ENCODE data around the gene TFCP2L1. TPM values are rescaled to one million over a fixed set of nuclear protein-coding genes. Genes with fewer than 3 reads are reported as not detected.

The TFCP2L1 gene
- total and polyA plus RNA-seq, 2 experiments from 2014 or later, result 0.94 to 6.4 TPM

GRCh38 chr2:121196132-121196848 is 88.7 kb downstream of the TFCP2L1 start (continued):
- TF ChIP-seq REST (IDR thresholded peaks at IDR 0.05; ENCODE audit: unreplicated experiment) (no peak), ETS1 (IDR thresholded peaks at IDR 0.05) (no peak), CTCF (conservative IDR thresholded peaks at IDR 0.05; ENCODE audit: low read depth in 2 of 2) (no peak)

DNA sequence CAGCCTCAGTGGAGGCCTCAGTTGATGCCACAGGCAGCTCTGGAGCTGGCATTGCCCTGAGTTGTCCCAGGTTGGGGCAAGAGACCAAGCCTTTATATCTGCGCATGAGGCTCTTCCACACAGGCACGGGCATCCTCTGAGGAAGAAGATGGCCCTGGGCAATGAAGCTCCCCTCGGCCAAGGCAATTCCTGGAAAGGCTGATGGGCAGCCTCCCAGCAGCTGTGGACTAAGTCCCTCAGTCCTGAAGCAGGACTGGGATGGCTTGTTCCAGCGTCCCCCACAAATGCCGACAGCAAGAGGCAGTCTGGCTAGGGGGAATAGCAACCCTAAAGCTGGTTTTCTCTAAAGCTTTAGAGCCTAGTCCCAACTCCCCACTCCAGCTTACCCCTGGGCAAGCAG is 90.0 kb downstream of the TFCP2L1 start:
- H3K4me1 ChIP-seq (ENCODE audit: insufficient read depth), result no peaks in the 10 kb centered on the region
- no peaks in the 10 kb centered on the region for H3K9me2 ChIP-seq (ENCODE audit: insufficient read depth)
- DNase-seq (ENCODE audit: low spot score), result no peak
- no peak for ATAC-seq
- no peak for TF ChIP-seq POLR2AphosphoS5 (IDR thresholded peaks at IDR 0.05; ENCODE audit: low read depth)
- TF ChIP-seq ZNF331 (CRISPR knock-in tag; IDR thresholded peaks at IDR 0.05; ENCODE audit: low read depth), result no peak
- TF ChIP-seq CREB1 (CRISPR knock-in tag; IDR thresholded peaks at IDR 0.05; ENCODE audit: low read depth), result no peak
- H3K27ac ChIP-seq (ENCODE audit: low read depth), result no peak overlapping the region
- Mint-ChIP-seq H3K27me3 (ENCODE audit: insufficient read depth, low read depth, poor library complexity) (peaks cover 15% of the 10 kb centered on the region), H3K36me3 (ENCODE audit: low read depth) (no peaks in the 10 kb centered on the region), H3K4me1 (peaks cover 10% of the 10 kb centered on the region), H3K9me3 (no peaks in the 10 kb centered on the region), H3K4me3 (no peak overlapping the region), H3K27ac (no peak overlapping the region)
- H2AFZ ChIP-seq, result no peak overlapping the region
- H4K20me1 ChIP-seq (replicated peaks; ENCODE audit: insufficient read depth), result no peaks in the 10 kb centered on the region; the same call in 1 of the 2 replicates
- H3K4me2 ChIP-seq, result no peak overlapping the region
- no peak overlapping the region for H3K4me3 ChIP-seq
- no peaks in the 10 kb centered on the region for H3F3A ChIP-seq (replicated peaks; ENCODE audit: low read depth)
- H3K79me2 ChIP-seq (replicated peaks; ENCODE audit: insufficient read depth), result no peaks in the 10 kb centered on the region
- H3K36me3 ChIP-seq (ENCODE audit: insufficient read depth), result no peaks in the 10 kb centered on the region
- H3K27me3 ChIP-seq (ENCODE audit: insufficient read depth), result no peaks in the 10 kb centered on the region

Data from GM23338 (cell line).